Measurements from ENCODE around the gene PTPRN2.

The PTPRN2 gene

DNA sequence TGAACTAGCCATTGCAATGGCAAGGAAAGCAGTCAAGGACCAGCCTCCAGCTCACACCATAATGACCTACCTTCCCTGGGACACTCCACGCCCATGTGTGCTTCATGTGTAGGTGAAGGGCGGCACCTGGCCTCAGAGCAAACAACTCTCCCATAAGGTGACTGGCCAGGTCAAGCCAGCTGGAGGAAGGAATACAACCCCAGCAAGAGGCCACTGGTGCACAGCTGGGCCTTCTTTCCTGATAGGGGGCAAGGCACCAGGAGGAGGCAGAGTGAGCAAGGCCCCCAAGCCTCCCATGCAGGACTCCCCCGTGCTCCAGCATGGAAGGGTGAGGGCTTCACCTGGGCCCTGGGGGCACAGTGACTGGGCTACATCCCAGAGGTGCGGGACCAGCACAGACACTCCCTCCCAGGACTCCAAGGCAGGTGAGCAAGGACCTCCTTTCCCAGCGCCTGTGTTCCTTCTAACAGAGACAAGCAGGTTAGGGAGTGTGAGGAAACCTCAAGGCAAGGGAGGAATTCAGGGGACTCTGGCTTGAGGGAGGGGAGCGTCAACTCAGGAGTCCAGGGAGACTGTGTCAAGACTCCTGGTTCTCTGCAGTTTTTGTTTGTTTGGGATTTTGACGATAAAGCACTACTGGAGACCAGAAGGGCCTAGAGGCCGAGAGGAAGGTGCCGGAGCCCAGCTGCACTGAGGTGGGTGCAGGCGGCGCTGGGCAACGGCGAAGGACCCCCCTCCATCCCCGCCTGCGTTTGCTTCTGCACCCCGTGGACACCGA, 1.7 kb downstream of the PTPRN2 start:
- Histone ChIP-seq H3K4me1 (ENCODE audit: insufficient read depth, low read length) (peaks cover 11% of the 10 kb centered on the region), H3K36me3 (ENCODE audit: insufficient read depth, low read length) (no peaks in the 10 kb centered on the region), H3K27me3 (ENCODE audit: control insufficient read depth in 1 of 2, insufficient read depth in 2 of 2, low read length in 2 of 2) (peaks cover 13 to 29% of the 10 kb centered on the region in 2 donors), H3K4me3 (ENCODE audit: low read depth in 1 of 2, low read length in 2 of 2) (no peak overlapping the region), H3K9ac (ENCODE audit: low read length) (no peak overlapping the region), H3K9me3 (ENCODE audit: low read length) (no peaks in the 10 kb centered on the region), H3K27ac (ENCODE audit: low read depth, low read length) (no peak overlapping the region)

DNA sequence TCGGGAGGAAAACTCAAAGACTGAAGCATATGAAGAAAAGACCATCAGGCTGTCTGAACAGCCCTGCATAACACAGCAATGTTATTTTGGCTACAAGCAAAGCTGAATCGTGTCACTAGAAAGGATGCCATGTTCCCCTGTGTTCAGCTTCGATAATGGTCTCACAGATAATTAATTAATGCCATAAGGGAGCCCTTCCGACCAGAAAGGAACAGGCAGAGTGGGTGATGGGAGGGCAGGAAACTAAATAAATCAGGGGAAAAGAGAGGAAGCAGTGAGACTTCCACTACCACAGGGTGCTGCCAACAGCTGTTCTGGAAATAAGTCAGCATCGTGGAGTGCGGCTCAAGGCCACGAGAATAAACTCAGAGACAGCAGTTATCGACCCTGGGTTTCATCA, 3.2 kb downstream of the PTPRN2 start:
- peaks cover 11% of the 10 kb centered on the region for H3K4me1 ChIP-seq (ENCODE audit: insufficient read depth, low read length)
- peaks cover 10% of the 10 kb centered on the region for H3K9me3 ChIP-seq (ENCODE audit: low read length)
- H3K9ac ChIP-seq (ENCODE audit: low read length), result no peak overlapping the region
- no peak overlapping the region for H3K27ac ChIP-seq (ENCODE audit: low read depth, low read length)
- H3K27me3 ChIP-seq (ENCODE audit: control insufficient read depth in 1 of 2, insufficient read depth in 2 of 2, low read length in 2 of 2), result peaks cover 13 to 29% of the 10 kb centered on the region in 2 donors
- H3K4me3 ChIP-seq (ENCODE audit: low read depth in 1 of 2, low read length in 2 of 2), result no peak overlapping the region
- no peaks in the 10 kb centered on the region for H3K36me3 ChIP-seq (ENCODE audit: insufficient read depth, low read length)

DNA sequence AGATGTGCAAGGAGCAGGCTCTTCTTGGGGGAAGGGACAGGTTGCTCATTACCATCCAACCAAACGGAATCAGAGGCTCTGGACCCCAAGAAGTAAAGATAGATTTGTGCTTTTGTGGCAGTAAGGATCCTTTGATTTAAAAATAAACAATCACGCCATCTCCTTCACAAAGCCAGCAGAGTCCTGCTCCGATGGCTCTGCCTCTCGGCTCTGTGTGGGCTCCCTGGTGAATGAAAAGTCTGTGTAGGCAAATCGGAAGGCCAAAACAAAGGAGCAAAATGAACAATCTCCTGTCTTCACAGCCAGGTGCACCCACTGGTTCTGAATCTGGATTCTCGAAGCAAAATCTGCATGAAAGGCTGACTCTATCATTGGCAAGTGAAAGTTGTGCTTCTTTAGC, 3.8 kb downstream of the PTPRN2 start:
- Histone ChIP-seq H3K4me3 (ENCODE audit: low read depth in 1 of 2, low read length in 2 of 2) (no peak overlapping the region), H3K9me3 (ENCODE audit: low read length) (peaks cover 12% of the 10 kb centered on the region), H3K4me1 (ENCODE audit: insufficient read depth, low read length) (peaks cover 11% of the 10 kb centered on the region), H3K9ac (ENCODE audit: low read length) (no peak overlapping the region), H3K27me3 (ENCODE audit: control insufficient read depth in 1 of 2, insufficient read depth in 2 of 2, low read length in 2 of 2) (peaks cover 13 to 29% of the 10 kb centered on the region in 2 donors), H3K27ac (ENCODE audit: low read depth, low read length) (no peak overlapping the region), H3K36me3 (ENCODE audit: insufficient read depth, low read length) (no peaks in the 10 kb centered on the region)

DNA sequence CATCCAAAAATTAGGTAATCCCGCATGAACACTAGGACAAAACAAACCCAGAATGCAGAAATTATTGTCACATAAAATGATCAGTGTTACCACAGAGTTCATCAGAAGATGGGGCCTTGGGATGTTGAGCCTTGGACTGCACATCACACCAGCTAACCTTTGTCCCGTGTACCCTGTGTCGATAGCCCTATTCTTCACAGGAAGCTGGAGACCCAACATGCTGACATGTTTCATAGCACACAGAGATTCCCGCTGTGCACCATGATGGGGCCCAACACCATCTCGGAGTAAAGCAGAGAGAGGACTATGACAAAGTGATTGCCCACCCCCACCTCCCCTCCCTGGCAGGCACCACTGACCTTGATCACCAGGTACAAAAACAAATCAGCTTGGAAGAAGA, 4.5 kb downstream of the PTPRN2 start:
- no peak overlapping the region for H3K27ac ChIP-seq (ENCODE audit: low read depth, low read length)
- peaks cover 12% of the 10 kb centered on the region for H3K9me3 ChIP-seq (ENCODE audit: low read length)
- peaks cover 11% of the 10 kb centered on the region for H3K4me1 ChIP-seq (ENCODE audit: insufficient read depth, low read length)
- no peak overlapping the region for H3K4me3 ChIP-seq (ENCODE audit: low read depth in 1 of 2, low read length in 2 of 2)
- peaks cover 13 to 29% of the 10 kb centered on the region in 2 donors for H3K27me3 ChIP-seq (ENCODE audit: control insufficient read depth in 1 of 2, insufficient read depth in 2 of 2, low read length in 2 of 2)
- H3K36me3 ChIP-seq (ENCODE audit: insufficient read depth, low read length), result no peaks in the 10 kb centered on the region
- no peak overlapping the region for H3K9ac ChIP-seq (ENCODE audit: low read length)

DNA sequence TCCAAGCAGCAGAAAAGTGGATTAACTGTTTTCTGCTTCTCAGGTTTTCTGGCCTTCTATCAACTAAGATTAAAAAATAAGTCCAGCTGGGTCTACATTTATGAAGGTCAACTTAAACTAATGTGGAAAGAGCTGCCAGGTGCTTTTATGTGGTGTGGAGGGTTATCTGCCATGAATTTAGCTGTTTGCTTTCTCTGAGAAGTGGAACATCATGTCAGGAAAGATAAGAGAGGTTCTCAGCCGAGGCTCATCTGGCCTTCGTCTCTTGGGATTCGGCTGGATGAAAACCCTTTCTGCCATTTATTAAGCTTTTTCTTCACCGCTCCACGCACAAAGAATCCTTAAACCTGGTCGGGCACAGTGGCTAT, 5.5 kb downstream of the PTPRN2 start:
- no peak overlapping the region for H3K27ac ChIP-seq (ENCODE audit: low read depth, low read length)
- H3K4me1 ChIP-seq (ENCODE audit: insufficient read depth, low read length), result peaks cover 11% of the 10 kb centered on the region
- peaks cover 13 to 29% of the 10 kb centered on the region in 2 donors for H3K27me3 ChIP-seq (ENCODE audit: control insufficient read depth in 1 of 2, insufficient read depth in 2 of 2, low read length in 2 of 2)
- no peak overlapping the region for H3K9ac ChIP-seq (ENCODE audit: low read length)
- H3K36me3 ChIP-seq (ENCODE audit: insufficient read depth, low read length), result no peaks in the 10 kb centered on the region
- peaks cover 12% of the 10 kb centered on the region for H3K9me3 ChIP-seq (ENCODE audit: low read length)
- no peak overlapping the region for H3K4me3 ChIP-seq (ENCODE audit: low read depth in 1 of 2, low read length in 2 of 2)

DNA sequence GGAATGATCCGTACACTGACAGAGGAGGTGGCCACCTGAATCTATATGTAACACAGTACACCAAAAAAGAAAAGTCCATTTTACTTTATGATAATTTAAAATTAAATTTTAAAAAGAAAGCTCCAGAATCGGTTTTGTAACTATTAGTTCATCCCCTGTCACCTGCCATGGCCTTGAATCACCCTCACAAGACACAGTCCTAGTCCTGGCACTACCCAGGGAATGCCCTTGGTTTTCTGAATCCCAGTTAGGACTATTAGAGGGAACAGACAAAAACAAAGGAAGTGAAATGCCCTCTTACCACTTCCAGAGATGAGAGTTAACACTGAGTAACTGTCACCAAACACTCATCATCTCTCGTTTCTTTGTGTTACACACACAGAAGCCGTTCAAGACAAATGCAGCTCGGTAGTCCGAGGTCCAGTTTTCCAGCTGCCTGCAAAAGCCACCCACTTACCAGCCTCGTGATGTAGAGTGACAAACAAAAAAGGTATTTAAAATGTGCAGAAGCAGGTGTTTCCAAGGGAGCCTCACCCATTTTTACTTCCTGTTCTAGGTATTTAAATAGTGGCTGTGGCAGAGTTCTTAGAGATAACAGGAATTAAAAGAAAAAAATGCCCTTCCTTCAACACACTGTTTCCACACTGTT, 6.1 kb downstream of the PTPRN2 start:
- Histone ChIP-seq H3K4me3 (ENCODE audit: low read depth in 1 of 2, low read length in 2 of 2) (no peak overlapping the region), H3K4me1 (ENCODE audit: insufficient read depth, low read length) (peaks cover 11% of the 10 kb centered on the region), H3K27me3 (ENCODE audit: control insufficient read depth in 1 of 2, insufficient read depth in 2 of 2, low read length in 2 of 2) (peaks cover 13 to 26% of the 10 kb centered on the region in 2 donors), H3K9me3 (ENCODE audit: low read length) (peaks cover 12% of the 10 kb centered on the region), H3K9ac (ENCODE audit: low read length) (no peak overlapping the region), H3K27ac (ENCODE audit: low read depth, low read length) (no peak overlapping the region), H3K36me3 (ENCODE audit: insufficient read depth, low read length) (no peaks in the 10 kb centered on the region)

DNA sequence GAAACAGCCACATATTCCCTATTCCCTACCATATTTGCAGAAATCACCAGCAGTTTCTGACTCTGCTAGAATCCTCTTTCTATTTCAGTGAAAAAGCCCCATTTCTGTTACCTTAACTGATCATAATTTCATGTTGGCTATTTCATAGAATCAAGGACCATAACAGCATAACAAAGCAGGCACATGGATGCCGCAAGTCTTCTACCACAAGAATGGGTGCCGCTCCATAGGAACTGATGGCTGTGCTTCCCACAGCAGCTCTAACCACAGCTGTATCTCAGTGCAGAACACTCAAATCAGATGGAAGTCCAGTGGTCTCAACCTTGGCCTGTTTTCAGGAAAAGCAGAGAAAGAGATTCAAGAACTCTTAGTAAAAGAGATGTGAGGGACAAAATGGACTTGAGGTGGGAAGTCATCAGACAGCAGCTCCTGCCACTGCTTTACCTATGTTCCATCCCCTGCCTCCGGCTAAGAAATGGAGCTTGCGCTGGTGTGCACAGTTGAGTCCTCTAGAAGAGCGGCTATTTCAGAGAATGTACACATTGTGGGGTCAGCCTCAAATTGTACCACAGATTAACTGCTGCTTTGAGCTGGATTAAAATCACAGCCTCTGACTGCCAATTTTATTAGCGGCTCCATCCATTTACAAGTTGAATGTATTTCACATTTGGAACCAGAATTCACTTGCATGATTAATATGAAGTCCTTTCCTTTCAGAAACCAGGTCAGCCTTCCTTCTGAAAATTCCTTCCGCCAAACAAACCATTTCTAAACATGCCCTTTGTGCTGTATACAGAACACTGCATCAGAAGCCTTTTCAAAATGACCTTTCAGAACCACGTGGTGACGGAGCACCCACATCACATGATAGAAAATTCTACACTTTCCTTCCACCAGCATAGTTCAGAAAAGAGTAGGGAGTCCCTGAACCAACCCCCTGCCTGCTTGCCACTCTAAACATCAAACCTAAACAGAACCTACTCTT, 7.7 kb downstream of the PTPRN2 start:
- Histone ChIP-seq H3K27me3 (ENCODE audit: control insufficient read depth in 1 of 2, insufficient read depth in 2 of 2, low read length in 2 of 2) (peaks cover 10 to 13% of the 10 kb centered on the region in 2 donors), H3K4me3 (ENCODE audit: low read depth in 1 of 2, low read length in 2 of 2) (no peak overlapping the region), H3K9ac (ENCODE audit: low read length) (no peak overlapping the region), H3K4me1 (ENCODE audit: insufficient read depth, low read length) (no peaks in the 10 kb centered on the region), H3K27ac (ENCODE audit: low read depth, low read length) (no peak overlapping the region), H3K9me3 (ENCODE audit: low read length) (peaks cover 12% of the 10 kb centered on the region), H3K36me3 (ENCODE audit: insufficient read depth, low read length) (no peaks in the 10 kb centered on the region)

DNA sequence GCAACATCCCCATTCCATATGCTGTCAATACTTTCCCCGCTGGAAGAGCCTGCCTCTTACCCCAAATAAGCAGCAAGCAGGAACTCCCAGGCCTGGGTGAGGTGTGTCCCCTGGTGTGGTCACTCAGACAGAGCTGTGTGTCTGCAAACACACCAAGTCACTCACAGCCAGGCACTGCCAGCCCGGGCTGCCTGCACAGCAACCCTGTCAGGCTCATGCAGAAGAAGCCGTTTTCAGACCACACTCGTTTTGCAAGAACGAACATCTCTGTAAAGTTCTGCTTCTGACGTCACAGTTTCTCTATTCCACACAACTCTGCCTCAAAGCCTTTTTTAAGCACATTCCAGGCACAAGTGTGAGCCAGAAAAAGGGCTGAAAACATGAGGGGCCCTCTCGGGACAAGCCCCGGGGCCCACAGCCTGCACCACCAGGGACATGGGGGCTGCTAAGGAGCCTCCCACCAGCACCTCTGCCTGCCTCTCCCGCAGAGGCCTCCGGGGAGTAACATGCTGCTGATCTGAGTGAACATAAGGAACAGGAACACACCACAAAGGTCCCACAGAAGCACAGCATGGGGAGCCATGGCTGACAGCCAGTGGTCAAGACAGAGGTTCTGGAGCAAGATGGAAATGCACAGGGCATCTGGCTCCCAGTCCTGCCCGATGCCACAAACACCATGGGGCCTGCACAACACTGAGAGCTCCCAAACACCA, 11.4 kb downstream of the PTPRN2 start:
- Histone ChIP-seq H3K9ac (ENCODE audit: low read length) (no peak overlapping the region), H3K4me3 (ENCODE audit: low read depth in 1 of 2, low read length in 2 of 2) (no peak overlapping the region), H3K27me3 (ENCODE audit: control insufficient read depth in 1 of 2, insufficient read depth in 2 of 2, low read length in 2 of 2) (no peaks in the 10 kb centered on the region), H3K36me3 (ENCODE audit: insufficient read depth, low read length) (no peaks in the 10 kb centered on the region), H3K9me3 (ENCODE audit: low read length) (peaks cover 12% of the 10 kb centered on the region), H3K27ac (ENCODE audit: low read depth, low read length) (no peak overlapping the region), H3K4me1 (ENCODE audit: insufficient read depth, low read length) (no peaks in the 10 kb centered on the region)

DNA sequence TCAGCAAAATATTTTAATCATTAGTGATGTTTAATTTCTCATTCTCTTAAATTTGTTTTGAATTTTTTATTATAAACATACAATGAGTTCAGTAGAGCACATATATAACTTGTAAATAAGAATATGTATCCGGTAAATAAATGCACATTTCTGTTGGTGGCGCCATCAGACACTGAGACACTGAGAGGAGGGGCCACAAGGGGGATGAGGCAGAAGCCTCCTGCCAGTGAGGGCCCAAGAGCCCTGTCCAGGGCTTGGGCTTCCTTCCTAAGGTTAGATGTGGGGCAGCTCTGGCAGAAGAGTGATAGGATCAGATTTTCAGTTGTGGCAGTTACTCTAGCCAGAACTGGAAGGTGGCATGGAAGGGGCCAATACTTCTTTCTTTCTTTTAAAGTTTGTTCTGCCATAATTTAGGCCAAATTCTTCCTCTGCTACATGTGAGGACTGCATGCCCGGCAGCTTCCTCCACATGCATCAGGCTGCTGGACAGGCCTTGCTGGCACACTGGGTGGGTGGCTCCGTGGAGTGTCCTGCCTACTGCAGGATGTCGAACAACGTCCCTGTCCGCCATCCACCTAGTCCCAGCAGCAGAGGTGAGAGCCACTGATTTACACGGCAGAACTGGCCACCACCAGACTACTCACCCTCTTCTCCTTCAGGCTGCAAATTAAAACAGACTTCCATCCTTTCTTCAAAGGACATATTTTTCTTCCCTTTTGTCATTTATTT, 13.2 kb downstream of the PTPRN2 start:
- H3K36me3 ChIP-seq (ENCODE audit: insufficient read depth, low read length), result no peaks in the 10 kb centered on the region
- no peak overlapping the region for H3K27ac ChIP-seq (ENCODE audit: low read depth, low read length)
- no peak overlapping the region for H3K9ac ChIP-seq (ENCODE audit: low read length)
- peaks cover 3% of the 10 kb centered on the region for H3K9me3 ChIP-seq (ENCODE audit: low read length)
- no peak overlapping the region for H3K4me3 ChIP-seq (ENCODE audit: low read depth in 1 of 2, low read length in 2 of 2)
- H3K27me3 ChIP-seq (ENCODE audit: control insufficient read depth in 1 of 2, insufficient read depth in 2 of 2, low read length in 2 of 2), result peaks cover 0 to 12% of the 10 kb centered on the region in 2 donors
- no peaks in the 10 kb centered on the region for H3K4me1 ChIP-seq (ENCODE audit: insufficient read depth, low read length)

DNA sequence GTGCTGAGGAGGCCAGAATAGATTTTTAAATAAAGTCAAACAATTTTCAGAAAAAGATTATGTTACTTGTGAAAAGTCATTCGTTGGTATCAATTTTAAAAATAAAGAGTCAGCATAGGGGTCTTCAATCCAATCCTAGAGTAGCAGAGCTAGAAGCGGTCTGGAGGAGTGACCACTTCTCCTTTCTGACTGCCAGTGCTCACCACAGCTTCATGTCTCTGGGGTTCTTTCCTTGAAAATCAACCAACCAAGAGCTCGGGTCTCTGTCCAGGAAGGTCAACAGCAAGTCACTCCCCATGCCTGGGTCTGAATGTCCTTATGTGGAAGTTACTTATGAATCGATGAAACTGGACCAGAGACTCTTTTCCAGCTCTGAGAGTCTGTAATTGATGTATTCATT, 14.3 kb downstream of the PTPRN2 start:
- Histone ChIP-seq H3K27me3 (ENCODE audit: control insufficient read depth in 1 of 2, insufficient read depth in 2 of 2, low read length in 2 of 2) (peaks cover 0 to 21% of the 10 kb centered on the region in 2 donors), H3K4me3 (ENCODE audit: low read depth in 1 of 2, low read length in 2 of 2) (no peak overlapping the region), H3K27ac (ENCODE audit: low read depth, low read length) (no peak overlapping the region), H3K4me1 (ENCODE audit: insufficient read depth, low read length) (no peaks in the 10 kb centered on the region), H3K36me3 (ENCODE audit: insufficient read depth, low read length) (no peaks in the 10 kb centered on the region), H3K9ac (ENCODE audit: low read length) (no peak overlapping the region), H3K9me3 (ENCODE audit: low read length) (no peaks in the 10 kb centered on the region)

All from muscle layer of colon (tissue), 2 donors.